ENCODE results near the gene SLC17A6. TPM values are rescaled to one million over a fixed set of nuclear protein-coding genes. Genes with fewer than 3 reads are reported as not detected.

SLC17A6 gene
- total RNA-seq, 2 experiments from 2014 or later, result not detected

DNA sequence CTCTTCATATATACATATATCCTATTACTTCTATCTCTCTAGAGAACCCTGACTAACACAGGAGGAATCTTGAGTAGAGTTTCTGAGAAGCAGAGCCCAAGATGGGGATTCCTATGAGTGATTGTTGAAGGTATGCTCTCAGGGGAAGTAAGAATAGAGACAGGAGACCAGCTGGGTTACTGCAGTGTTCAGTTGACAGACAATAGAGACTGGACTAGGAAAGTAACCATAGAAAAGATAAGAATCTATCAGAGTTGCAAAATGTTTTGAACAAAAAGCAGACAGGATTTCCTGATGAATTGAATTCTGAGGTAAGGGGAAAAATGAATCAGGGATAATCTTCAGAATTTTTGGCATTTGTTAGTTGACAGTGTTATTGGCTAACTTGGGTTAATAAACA is 54.4 kb downstream of the SLC17A6 start:
- TF ChIP-seq, protein P1, sequence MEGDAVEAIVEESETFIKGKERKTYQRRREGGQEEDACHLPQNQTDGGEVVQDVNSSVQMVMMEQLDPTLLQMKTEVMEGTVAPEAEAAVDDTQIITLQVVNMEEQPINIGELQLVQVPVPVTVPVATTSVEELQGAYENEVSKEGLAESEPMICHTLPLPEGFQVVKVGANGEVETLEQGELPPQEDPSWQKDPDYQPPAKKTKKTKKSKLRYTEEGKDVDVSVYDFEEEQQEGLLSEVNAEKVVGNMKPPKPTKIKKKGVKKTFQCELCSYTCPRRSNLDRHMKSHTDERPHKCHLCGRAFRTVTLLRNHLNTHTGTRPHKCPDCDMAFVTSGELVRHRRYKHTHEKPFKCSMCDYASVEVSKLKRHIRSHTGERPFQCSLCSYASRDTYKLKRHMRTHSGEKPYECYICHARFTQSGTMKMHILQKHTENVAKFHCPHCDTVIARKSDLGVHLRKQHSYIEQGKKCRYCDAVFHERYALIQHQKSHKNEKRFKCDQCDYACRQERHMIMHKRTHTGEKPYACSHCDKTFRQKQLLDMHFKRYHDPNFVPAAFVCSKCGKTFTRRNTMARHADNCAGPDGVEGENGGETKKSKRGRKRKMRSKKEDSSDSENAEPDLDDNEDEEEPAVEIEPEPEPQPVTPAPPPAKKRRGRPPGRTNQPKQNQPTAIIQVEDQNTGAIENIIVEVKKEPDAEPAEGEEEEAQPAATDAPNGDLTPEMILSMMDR (conservative IDR thresholded peaks at IDR 0.05; ENCODE audit: low read length), result no peak
- no peak for TF ChIP-seq EZH2phosphoT487 (IDR thresholded peaks at IDR 0.05; ENCODE audit: borderline replicate concordance, low read depth, low read length)
- ChIA-PET CTCF (ENCODE audit: unreplicated experiment) (no interaction called here), POLR2A (no interaction called here)
- Histone ChIP-seq H3K4me1 (ENCODE audit: insufficient read depth, low read length, poor library complexity, severe bottlenecking) (no peaks in the 10 kb centered on the region), H2AFZ (ENCODE audit: low read length) (no peak overlapping the region), H3K27ac (ENCODE audit: low read depth, low read length, poor library complexity, severe bottlenecking) (no peak overlapping the region), H3K36me3 (ENCODE audit: insufficient read depth, low read length) (no peaks in the 10 kb centered on the region), H3K4me2 (ENCODE audit: low read length) (no peak overlapping the region), H3K79me2 (ENCODE audit: insufficient read depth, low read depth, low read length) (no peaks in the 10 kb centered on the region), H4K20me1 (ENCODE audit: insufficient read depth, low read length) (no peaks in the 10 kb centered on the region), H3K4me3 (ENCODE audit: low read depth, low read length, poor library complexity, severe bottlenecking) (no peak overlapping the region), H3K9me2 (ENCODE audit: insufficient read depth, low read length) (no peaks in the 10 kb centered on the region), H3K9me3 (ENCODE audit: low read length) (no peaks in the 10 kb centered on the region)
- intact Hi-C loops (cut with micrococcal nuclease; ENCODE audit: unreplicated experiment), result no loop called here
- BruUV-seq (replicated peaks), result no TSS peak
- no peak for DNase-seq (ENCODE audit: low spot score)

DNA sequence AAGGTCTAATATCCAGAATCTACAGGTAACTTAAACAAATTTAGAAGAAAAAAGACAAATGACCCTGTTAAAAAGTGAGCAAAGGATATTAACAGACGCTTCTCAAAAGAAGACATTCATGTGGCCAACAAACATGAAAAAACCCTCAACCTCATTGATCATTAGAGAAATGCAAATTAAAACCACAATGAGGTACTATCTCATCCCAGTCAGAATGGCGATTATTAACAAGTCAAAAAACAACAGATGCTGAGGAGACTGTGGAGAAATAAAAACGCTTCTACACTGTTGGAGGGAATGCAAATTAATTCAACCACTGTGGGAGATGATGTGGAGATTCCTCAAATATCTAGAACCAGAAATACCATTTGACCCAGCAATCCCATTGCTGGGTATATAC is 67.2 kb downstream of the SLC17A6 start:
- ChIA-PET POLR2A (no interaction called here), CTCF (ENCODE audit: unreplicated experiment) (no interaction called here)
- Histone ChIP-seq H3K4me3 (ENCODE audit: low read depth, low read length, poor library complexity, severe bottlenecking) (no peak overlapping the region), H3K79me2 (ENCODE audit: insufficient read depth, low read depth, low read length) (no peaks in the 10 kb centered on the region), H3K9me2 (ENCODE audit: insufficient read depth, low read length) (no peaks in the 10 kb centered on the region), H3K36me3 (ENCODE audit: insufficient read depth, low read length) (no peaks in the 10 kb centered on the region), H3K4me1 (ENCODE audit: insufficient read depth, low read length, poor library complexity, severe bottlenecking) (no peaks in the 10 kb centered on the region), H2AFZ (ENCODE audit: low read length) (no peak overlapping the region), H4K20me1 (ENCODE audit: insufficient read depth, low read length) (no peaks in the 10 kb centered on the region), H3K27ac (ENCODE audit: low read depth, low read length, poor library complexity, severe bottlenecking) (no peak overlapping the region), H3K4me2 (ENCODE audit: low read length) (no peak overlapping the region), H3K9me3 (ENCODE audit: low read length) (no peaks in the 10 kb centered on the region)
- intact Hi-C loops (cut with micrococcal nuclease; ENCODE audit: unreplicated experiment), result loop anchor here (5.0 kb wide), 1 partner anchor 1368 kb away; no protein-coding TSS in a partner anchor
- no peak for DNase-seq (ENCODE audit: low spot score)
- TF ChIP-seq EZH2phosphoT487 (IDR thresholded peaks at IDR 0.05; ENCODE audit: borderline replicate concordance, low read depth, low read length), result no peak
- TF ChIP-seq, protein P1 (conservative IDR thresholded peaks at IDR 0.05; ENCODE audit: low read length), result no peak
- no TSS peak for BruUV-seq (replicated peaks)

DNA sequence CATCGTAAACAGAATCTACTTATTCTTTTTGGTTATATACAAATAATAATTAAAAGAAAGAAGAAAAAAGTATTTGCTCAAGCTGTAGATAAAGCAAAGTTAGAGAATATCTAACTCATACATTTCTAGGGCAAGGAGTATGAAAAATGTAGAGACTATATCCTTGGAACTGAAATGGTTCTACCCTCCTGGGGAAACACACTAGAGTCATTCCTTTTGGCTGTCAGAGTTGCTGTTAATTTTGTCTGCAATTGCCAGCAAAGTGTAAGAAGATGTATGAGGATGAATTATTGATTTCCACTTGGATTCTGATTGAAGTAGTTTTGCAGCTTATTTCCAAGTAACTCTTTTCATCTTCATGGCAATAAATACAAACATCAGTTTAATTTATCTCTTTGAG is 69.1 kb downstream of the SLC17A6 start:
- Histone ChIP-seq H3K4me2 (ENCODE audit: low read length) (no peak overlapping the region), H3K9me3 (ENCODE audit: low read length) (no peaks in the 10 kb centered on the region), H3K9me2 (ENCODE audit: insufficient read depth, low read length) (no peaks in the 10 kb centered on the region), H3K79me2 (ENCODE audit: insufficient read depth, low read depth, low read length) (no peaks in the 10 kb centered on the region), H3K36me3 (ENCODE audit: insufficient read depth, low read length) (no peaks in the 10 kb centered on the region), H2AFZ (ENCODE audit: low read length) (no peak overlapping the region), H3K27ac (ENCODE audit: low read depth, low read length, poor library complexity, severe bottlenecking) (no peak overlapping the region), H3K4me3 (ENCODE audit: low read depth, low read length, poor library complexity, severe bottlenecking) (no peak overlapping the region), H3K4me1 (ENCODE audit: insufficient read depth, low read length, poor library complexity, severe bottlenecking) (no peaks in the 10 kb centered on the region), H4K20me1 (ENCODE audit: insufficient read depth, low read length) (no peaks in the 10 kb centered on the region)
- ChIA-PET POLR2A (no interaction called here), CTCF (ENCODE audit: unreplicated experiment) (no interaction called here)
- TF ChIP-seq EZH2phosphoT487 (IDR thresholded peaks at IDR 0.05; ENCODE audit: borderline replicate concordance, low read depth, low read length), result no peak
- TF ChIP-seq, protein P1 (conservative IDR thresholded peaks at IDR 0.05; ENCODE audit: low read length), result no peak
- no peak for DNase-seq (ENCODE audit: low spot score)
- intact Hi-C loops (cut with micrococcal nuclease; ENCODE audit: unreplicated experiment), result loop anchor here (5.0 kb wide), 1 partner anchor 1370 kb away; no protein-coding TSS in a partner anchor
- BruUV-seq (replicated peaks), result no TSS peak
